Stimulated activated CD4-positive, alpha-beta T cell treated with anti-CD3 and anti-CD28 coated beads, TNF-alpha, amount 100 ng/mL, for 24 hours (primary cell): ENCODE data around the gene ANLN.

Experiments used
- DNase-seq, 3 experiments: peaks; one replicate each; pipeline ENCODE4 v3.0.0-alpha.2; 2020; ENCODE audit warnings: low read depth in 3 of 3

The ANLN gene, protein sequence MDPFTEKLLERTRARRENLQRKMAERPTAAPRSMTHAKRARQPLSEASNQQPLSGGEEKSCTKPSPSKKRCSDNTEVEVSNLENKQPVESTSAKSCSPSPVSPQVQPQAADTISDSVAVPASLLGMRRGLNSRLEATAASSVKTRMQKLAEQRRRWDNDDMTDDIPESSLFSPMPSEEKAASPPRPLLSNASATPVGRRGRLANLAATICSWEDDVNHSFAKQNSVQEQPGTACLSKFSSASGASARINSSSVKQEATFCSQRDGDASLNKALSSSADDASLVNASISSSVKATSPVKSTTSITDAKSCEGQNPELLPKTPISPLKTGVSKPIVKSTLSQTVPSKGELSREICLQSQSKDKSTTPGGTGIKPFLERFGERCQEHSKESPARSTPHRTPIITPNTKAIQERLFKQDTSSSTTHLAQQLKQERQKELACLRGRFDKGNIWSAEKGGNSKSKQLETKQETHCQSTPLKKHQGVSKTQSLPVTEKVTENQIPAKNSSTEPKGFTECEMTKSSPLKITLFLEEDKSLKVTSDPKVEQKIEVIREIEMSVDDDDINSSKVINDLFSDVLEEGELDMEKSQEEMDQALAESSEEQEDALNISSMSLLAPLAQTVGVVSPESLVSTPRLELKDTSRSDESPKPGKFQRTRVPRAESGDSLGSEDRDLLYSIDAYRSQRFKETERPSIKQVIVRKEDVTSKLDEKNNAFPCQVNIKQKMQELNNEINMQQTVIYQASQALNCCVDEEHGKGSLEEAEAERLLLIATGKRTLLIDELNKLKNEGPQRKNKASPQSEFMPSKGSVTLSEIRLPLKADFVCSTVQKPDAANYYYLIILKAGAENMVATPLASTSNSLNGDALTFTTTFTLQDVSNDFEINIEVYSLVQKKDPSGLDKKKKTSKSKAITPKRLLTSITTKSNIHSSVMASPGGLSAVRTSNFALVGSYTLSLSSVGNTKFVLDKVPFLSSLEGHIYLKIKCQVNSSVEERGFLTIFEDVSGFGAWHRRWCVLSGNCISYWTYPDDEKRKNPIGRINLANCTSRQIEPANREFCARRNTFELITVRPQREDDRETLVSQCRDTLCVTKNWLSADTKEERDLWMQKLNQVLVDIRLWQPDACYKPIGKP

GRCh38 chr7:36389371-36390198, at the start of gene ANLN:
Gene ANLN, plus strand, starts transcription at chr7:36389862. Its CDS starts 165 bp downstream, at chr7:36390027.
- DNase-seq: peak; percentile 64 to 83 (median 70)

DNA sequence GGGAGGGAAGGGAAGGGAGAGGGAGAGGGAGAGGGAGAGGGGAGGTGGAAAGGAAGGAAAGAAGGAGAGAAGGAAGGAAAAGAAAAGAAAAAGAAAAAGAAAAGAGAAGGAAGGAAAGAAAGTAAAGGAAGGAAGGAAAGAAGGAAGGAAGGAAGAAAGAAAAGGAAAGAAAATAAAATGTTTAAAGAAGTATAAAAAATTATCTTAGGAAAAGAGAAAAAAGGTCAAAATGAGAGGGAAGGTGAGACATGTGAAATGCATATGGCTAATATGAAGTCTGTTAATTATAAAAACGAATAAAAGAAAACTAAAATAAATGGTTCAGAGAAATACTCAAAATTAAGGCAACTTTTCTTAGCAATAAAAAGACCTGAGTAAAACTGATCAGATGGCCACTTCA, 46.1 kb upstream of the ANLN start:
- DNase-seq: no peak

DNA sequence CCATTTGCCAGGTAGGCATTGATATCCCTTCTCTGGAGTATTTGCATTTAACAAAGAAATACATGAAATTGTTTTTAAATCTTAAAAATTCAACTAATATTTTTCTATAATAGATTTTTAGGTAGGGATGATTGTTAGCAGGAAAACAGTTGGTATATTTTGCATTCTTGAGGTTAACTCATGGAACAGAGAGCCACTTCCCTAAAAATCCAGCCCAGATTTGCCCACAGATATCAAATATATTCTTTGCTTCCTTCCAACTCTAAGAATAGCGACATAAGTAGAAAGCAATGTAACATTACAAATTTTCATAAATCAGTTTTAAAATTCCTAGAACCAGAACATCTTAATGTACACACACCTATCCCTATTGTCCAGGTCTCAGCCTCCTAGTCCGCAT, 45.0 kb upstream of the ANLN start:
- DNase-seq: no peak

GRCh38 chr7:36346260-36346831, 43.3 kb upstream of the ANLN start:
- no peak for DNase-seq

GRCh38 chr7:36348256-36348655, 41.4 kb upstream of the ANLN start:
- no peak for DNase-seq

DNA sequence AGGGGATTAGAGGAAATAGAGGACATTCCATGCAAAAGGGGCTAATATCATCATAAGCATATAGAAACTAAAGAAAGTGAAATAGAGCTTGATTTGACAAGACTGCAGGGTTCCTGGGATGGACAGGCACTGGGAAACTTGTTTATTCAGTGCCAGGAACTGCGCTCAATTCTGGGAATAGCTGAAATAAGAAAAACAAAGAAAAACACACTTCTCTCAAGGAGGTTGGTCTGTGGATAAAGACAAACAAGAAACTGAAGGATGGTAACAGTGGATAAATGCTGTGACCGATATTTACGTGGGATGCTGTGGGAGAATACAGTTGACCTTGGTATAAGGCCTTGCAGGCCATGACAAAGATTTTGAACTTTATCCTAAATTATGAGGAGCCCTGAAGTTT, 40.9 kb upstream of the ANLN start:
- DNase-seq: no peak

GRCh38 chr7:36349626-36350025, 40.0 kb upstream of the ANLN start:
- no peak for DNase-seq

GRCh38 chr7:36355490-36355889, 34.2 kb upstream of the ANLN start:
- DNase-seq: no peak

DNA sequence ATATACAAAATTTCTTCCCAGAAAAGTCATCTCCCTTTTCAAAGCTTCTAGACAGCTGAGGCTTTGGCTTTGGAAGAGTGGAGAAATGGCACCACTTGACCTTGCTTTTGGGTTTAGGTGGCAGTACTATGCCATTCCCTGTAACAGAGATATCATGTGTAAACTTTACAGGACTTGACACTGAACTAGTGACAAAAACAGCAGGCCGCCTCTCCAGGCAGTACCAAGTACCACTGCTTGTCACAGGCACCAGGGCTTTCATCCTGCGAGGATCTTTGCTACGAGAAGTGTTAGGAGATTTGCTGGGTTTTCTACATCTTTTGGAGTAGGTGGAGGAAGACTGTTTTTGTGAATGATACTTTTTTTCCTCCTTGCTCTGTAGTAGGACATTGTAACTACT, 32.6 kb upstream of the ANLN start:
- DNase-seq: no peak

- no peak for DNase-seq
Measured at GRCh38 chr7:36358589-36358988, 31.1 kb upstream of the ANLN start.

GRCh38 chr7:36360244-36360643, 29.4 kb upstream of the ANLN start:
- no peak for DNase-seq

- DNase-seq: no peak
Measured at GRCh38 chr7:36361227-36361626, 28.4 kb upstream of the ANLN start.

DNA sequence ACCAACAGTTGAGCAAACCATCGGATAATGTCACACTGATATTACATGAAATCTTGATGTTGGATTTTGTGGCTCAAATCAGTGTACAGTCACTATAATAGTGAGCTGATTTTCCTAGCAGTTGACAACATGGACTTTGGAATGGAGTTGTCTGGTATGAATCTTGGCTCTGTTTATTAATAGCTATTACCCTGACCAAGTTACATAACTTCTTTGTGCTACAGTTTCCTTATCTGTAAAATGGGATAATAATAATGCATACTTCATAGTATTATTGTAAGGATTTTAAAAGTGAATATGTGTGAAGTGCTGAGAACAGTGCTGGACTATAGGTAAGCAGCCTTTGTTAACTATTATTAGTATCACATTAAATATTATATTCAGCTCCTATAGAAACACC, 26.1 kb upstream of the ANLN start:
- no peak for DNase-seq

GRCh38 chr7:36366005-36366717, 23.5 kb upstream of the ANLN start:
- DNase-seq: no peak

DNA sequence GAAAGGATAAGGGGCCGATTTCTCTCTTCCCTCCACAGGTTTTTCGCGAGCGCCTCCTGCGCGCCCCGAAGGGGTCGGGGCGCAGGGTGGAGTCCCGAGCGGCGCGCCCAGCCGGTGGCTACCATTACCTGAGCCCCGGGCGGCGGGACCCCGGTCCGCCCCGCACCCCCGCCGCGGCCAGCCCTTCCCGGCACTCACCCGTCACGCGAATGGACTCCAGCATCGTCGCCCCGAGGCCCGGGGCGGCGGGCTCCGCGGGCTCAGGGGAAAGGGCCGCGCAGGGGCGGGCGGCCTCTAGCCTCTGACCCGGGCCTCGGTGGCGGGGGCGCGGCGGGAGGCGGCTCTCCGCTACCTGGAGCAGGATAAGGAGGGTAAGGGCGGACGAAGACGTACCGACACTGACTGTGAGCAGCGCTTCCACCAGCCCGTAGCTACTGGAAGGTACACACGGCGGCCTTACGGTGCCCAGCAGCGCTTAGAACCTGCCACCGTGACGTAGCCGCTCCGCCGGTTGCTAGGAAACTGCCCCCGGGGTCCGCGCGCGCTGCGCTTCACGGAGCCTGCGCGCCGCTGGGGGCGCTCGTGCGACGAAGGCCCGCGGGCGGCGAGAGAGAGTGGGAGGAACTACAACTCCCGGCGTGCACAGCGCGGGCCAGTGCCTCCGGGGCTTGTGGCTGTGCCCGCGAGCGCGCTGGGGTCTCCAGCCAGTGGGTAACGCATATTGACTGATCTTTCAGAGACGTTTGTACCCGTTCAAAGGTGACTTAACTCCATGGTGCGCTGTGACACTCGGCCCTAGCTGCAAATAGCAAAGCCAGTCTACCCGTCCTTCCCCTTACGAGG, 22.7 kb upstream of the ANLN start:
- DNase-seq: peak; percentile 77 to 89 (median 82)

GRCh38 chr7:36367561-36368077, 22.0 kb upstream of the ANLN start:
- DNase-seq: no peak

- no peak for DNase-seq
Measured at GRCh38 chr7:36368496-36368895, 21.2 kb upstream of the ANLN start.

DNA sequence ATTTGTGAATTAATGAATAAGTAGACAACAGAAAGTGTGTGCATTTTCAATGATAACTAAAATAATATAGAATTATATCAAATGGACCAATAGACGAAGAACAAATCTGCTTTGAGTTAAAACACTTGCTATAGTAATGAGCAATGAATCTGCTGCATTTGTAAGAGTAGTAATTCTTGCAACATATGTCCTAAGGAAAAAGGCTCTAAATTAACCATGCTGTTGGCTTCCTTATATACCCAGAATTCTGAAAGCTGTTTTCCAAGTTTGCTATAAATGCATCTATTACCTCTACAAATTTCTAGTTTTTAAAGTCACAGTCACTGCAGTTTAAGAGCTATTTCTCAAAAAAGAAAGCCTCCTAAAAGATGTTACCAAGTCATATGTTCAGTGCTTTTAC, 20.5 kb upstream of the ANLN start:
- DNase-seq: no peak

GRCh38 chr7:36370046-36370445, 19.6 kb upstream of the ANLN start:
- DNase-seq: no peak
